ENCODE measurements around the gene GALNT10. TPM values are rescaled to one million over a fixed set of nuclear protein-coding genes. Genes with fewer than 3 reads are reported as not detected.
A peak's percentile ranks its signal among the peaks of the same experiment; 100 is the strongest.

Gene GALNT10
- total and polyA plus RNA-seq, 2 donors (not counting 1 experiment from before 2014, with no cell fraction given) = 18.3 to 35.8 TPM

DNA sequence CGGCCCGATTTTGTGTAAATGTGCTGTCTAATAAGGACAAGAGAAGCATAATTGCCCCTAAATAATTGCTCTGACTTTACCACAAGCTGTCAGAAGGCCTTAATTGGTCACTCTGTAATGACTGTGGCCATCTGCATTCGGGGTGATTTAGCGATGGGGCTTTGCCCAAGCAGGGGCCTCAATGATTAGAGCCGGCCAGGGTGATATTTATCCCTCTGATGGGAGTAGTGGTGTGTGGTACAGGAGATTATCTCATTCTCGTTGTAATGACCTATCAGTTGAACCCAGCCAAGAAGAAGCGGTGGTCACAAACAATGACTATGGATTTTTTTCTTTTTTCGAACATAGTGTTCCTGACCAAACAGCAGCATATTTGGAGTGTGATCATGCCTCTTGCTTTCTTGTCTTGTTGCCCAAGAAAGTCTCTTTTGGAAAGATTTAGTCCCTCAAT, 183.2 kb downstream of the GALNT10 start:
- H3K36me3 ChIP-seq (ENCODE audit: control insufficient read depth, insufficient read depth, low read length) = peaks cover 2% of the 10 kb centered on the region
- no peak overlapping the region for H3K4me3 ChIP-seq (replicated peaks in 1 of 4; ENCODE audit: control extremely low read depth in 1 of 4, insufficient read depth in 1 of 4, low read depth in 3 of 4, low read length in 4 of 4)
- no peaks in the 10 kb centered on the region for H4K20me1 ChIP-seq (ENCODE audit: control insufficient read depth, extremely low read depth, insufficient read depth, low read length)
- no peak for DNase-seq (ENCODE audit: low read depth in 2 of 2)
- H2AFZ ChIP-seq (ENCODE audit: low read length) = no peak overlapping the region
- no peaks in the 10 kb centered on the region for H3K9me3 ChIP-seq (ENCODE audit: control insufficient read depth, insufficient read depth, low read depth, low read length)
- H3K4me1 ChIP-seq (ENCODE audit: control insufficient read depth, extremely low read depth, insufficient read depth, low read length) = peaks cover 20% of the 10 kb centered on the region
- no peaks in the 10 kb centered on the region for H3K79me2 ChIP-seq (ENCODE audit: control insufficient read depth, insufficient read depth, low read length)
- no peak overlapping the region for H3K4me2 ChIP-seq (ENCODE audit: extremely low read depth, insufficient read depth, low read length)
- H3K27me3 ChIP-seq (ENCODE audit: control insufficient read depth, insufficient read depth, low read length) = no peaks in the 10 kb centered on the region
- H3K27ac ChIP-seq (ENCODE audit: insufficient read depth, low read length) = no peak overlapping the region
- TF ChIP-seq EZH2 (IDR thresholded peaks at IDR 0.05; ENCODE audit: low read length, missing control alignments) = no peak
- TF ChIP-seq, protein P1, sequence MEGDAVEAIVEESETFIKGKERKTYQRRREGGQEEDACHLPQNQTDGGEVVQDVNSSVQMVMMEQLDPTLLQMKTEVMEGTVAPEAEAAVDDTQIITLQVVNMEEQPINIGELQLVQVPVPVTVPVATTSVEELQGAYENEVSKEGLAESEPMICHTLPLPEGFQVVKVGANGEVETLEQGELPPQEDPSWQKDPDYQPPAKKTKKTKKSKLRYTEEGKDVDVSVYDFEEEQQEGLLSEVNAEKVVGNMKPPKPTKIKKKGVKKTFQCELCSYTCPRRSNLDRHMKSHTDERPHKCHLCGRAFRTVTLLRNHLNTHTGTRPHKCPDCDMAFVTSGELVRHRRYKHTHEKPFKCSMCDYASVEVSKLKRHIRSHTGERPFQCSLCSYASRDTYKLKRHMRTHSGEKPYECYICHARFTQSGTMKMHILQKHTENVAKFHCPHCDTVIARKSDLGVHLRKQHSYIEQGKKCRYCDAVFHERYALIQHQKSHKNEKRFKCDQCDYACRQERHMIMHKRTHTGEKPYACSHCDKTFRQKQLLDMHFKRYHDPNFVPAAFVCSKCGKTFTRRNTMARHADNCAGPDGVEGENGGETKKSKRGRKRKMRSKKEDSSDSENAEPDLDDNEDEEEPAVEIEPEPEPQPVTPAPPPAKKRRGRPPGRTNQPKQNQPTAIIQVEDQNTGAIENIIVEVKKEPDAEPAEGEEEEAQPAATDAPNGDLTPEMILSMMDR (conservative IDR thresholded peaks at IDR 0.05 in 1 of 2, IDR thresholded peaks at IDR 0.05 in 1 of 2; ENCODE audit: low read depth in 1 of 2, low read length in 2 of 2) = no peak
- H3K9ac ChIP-seq (ENCODE audit: insufficient read depth, low read length) = no peak overlapping the region

DNA sequence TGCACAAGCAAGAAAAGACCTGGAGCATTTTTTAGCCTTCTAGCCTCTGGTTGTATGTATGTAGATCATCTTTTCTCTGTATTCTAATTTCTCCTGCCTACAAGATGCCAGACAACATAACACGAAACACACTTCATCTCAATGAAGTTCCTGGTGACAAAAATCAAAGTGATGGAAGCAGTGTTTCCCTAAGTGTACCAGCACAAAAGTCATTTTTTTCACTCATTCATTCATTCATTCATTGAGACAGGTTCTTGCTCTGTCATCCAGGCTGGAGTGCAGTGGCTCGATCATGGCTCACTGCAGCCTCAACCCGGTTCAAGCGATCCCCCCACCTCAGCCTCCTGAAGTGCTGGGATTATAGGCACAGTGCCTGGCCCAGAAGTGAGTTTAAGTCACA, 183.7 kb downstream of the GALNT10 start:
- H3K4me2 ChIP-seq (ENCODE audit: extremely low read depth, insufficient read depth, low read length) = no peak overlapping the region
- H4K20me1 ChIP-seq (ENCODE audit: control insufficient read depth, extremely low read depth, insufficient read depth, low read length) = no peaks in the 10 kb centered on the region
- peaks cover 15% of the 10 kb centered on the region for H3K4me1 ChIP-seq (ENCODE audit: control insufficient read depth, extremely low read depth, insufficient read depth, low read length)
- no peaks in the 10 kb centered on the region for H3K27me3 ChIP-seq (ENCODE audit: control insufficient read depth, insufficient read depth, low read length)
- no peaks in the 10 kb centered on the region for H3K9me3 ChIP-seq (ENCODE audit: control insufficient read depth, insufficient read depth, low read depth, low read length)
- H2AFZ ChIP-seq (ENCODE audit: low read length) = no peak overlapping the region
- H3K27ac ChIP-seq (ENCODE audit: insufficient read depth, low read length) = no peak overlapping the region
- no peak overlapping the region for H3K4me3 ChIP-seq (replicated peaks in 1 of 4; ENCODE audit: control extremely low read depth in 1 of 4, insufficient read depth in 1 of 4, low read depth in 3 of 4, low read length in 4 of 4)
- no peaks in the 10 kb centered on the region for H3K79me2 ChIP-seq (ENCODE audit: control insufficient read depth, insufficient read depth, low read length)
- peaks cover 2% of the 10 kb centered on the region for H3K36me3 ChIP-seq (ENCODE audit: control insufficient read depth, insufficient read depth, low read length)
- DNase-seq (ENCODE audit: low read depth in 2 of 2) = no peak
- H3K9ac ChIP-seq (ENCODE audit: insufficient read depth, low read length) = no peak overlapping the region
- TF ChIP-seq EZH2 (IDR thresholded peaks at IDR 0.05; ENCODE audit: low read length, missing control alignments) = no peak
- TF ChIP-seq, protein P1 (conservative IDR thresholded peaks at IDR 0.05 in 1 of 2, IDR thresholded peaks at IDR 0.05 in 1 of 2; ENCODE audit: low read depth in 1 of 2, low read length in 2 of 2) = no peak

DNA sequence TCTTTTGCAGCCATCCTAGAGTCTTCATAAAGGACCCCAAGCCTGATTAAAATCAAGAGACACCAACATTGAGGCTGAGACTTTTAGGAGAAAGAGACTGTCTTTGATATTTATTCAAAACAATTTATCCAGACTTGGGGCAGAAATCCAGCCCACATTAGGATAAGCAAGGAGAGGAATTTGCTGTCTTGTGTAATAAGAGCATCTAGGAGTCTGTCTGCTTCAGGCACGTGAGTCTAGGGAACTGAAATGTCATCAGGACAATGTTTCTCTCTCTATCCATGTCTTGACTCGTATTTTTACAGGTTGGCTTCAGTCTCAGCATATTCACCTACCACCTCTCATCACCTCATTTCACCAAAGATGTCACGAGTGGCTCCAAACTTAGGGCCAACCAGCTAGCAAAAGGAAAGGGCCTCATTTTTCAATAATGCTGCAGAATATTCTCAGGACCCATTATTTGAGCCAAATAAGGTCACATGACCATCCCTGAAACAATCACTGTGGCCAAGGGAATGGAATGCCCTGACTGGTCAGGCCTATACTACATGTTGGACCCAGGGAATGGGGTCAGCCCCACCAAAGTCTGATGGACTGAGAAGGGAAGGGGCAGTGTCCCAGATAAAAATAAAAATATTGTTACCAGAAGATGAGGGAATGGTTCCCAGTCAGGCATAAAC, 184.9 kb downstream of the GALNT10 start:
- H3K36me3 ChIP-seq (ENCODE audit: control insufficient read depth, insufficient read depth, low read length) = peaks cover 2% of the 10 kb centered on the region
- peaks cover 4% of the 10 kb centered on the region for H3K4me1 ChIP-seq (ENCODE audit: control insufficient read depth, extremely low read depth, insufficient read depth, low read length)
- no peak overlapping the region for H3K4me2 ChIP-seq (ENCODE audit: extremely low read depth, insufficient read depth, low read length)
- no peak for TF ChIP-seq EZH2 (IDR thresholded peaks at IDR 0.05; ENCODE audit: low read length, missing control alignments)
- TF ChIP-seq, protein P1 (conservative IDR thresholded peaks at IDR 0.05 in 1 of 2, IDR thresholded peaks at IDR 0.05 in 1 of 2; ENCODE audit: low read depth in 1 of 2, low read length in 2 of 2) = no peak
- H4K20me1 ChIP-seq (ENCODE audit: control insufficient read depth, extremely low read depth, insufficient read depth, low read length) = no peaks in the 10 kb centered on the region
- H2AFZ ChIP-seq (ENCODE audit: low read length) = no peak overlapping the region
- H3K9me3 ChIP-seq (ENCODE audit: control insufficient read depth, insufficient read depth, low read depth, low read length) = no peaks in the 10 kb centered on the region
- H3K9ac ChIP-seq (ENCODE audit: insufficient read depth, low read length) = no peak overlapping the region
- no peaks in the 10 kb centered on the region for H3K79me2 ChIP-seq (ENCODE audit: control insufficient read depth, insufficient read depth, low read length)
- no peaks in the 10 kb centered on the region for H3K27me3 ChIP-seq (ENCODE audit: control insufficient read depth, insufficient read depth, low read length)
- no peak overlapping the region for H3K4me3 ChIP-seq (replicated peaks in 1 of 4; ENCODE audit: control extremely low read depth in 1 of 4, insufficient read depth in 1 of 4, low read depth in 3 of 4, low read length in 4 of 4)
- DNase-seq (ENCODE audit: low read depth in 2 of 2) = peak; percentile 38 to 46
- no peak overlapping the region for H3K27ac ChIP-seq (ENCODE audit: insufficient read depth, low read length)

All from fibroblast of lung (primary cell).